GM12878 (cell line): ENCODE measurements around the gene KREMEN2. TPM values are rescaled to one million over a fixed set of nuclear protein-coding genes. Genes with fewer than 3 reads are reported as not detected.

ENCODE experiments used
- CHD4 ChIP-seq: fragments of 200-600 bp; sonication (generic); IDR thresholded peaks from 2 replicates; pipeline ENCODE4 v1.6.1; 2016; ENCODE audit warnings: mild to moderate bottlenecking
- CTCF ChIP-seq, 3 experiments: IDR thresholded peaks in 2 of 3; conservative IDR thresholded peaks in 1 of 3; 2 replicates each; pipeline ENCODE4 v1.5.1; 2011; ENCODE audit warnings: low read depth in 3 of 3, low read length in 3 of 3, mild to moderate bottlenecking in 3 of 3, control low read depth in 2 of 3, moderate library complexity in 2 of 3, inconsistent platforms in 1 of 3, mixed read lengths in 1 of 3; ENCODE audit not compliant: control insufficient read depth in 2 of 3, insufficient read depth in 1 of 3; ENCODE audit errors: extremely low read depth in 1 of 3
- E4F1 ChIP-seq: fragments of 450-650 bp; IDR thresholded peaks from 2 replicates; pipeline ENCODE4 v1.6.1; 2018; ENCODE audit warnings: borderline replicate concordance, mild to moderate bottlenecking; ENCODE audit not compliant: partially characterized antibody
- EED ChIP-seq: sonication (generic); IDR thresholded peaks from 2 replicates; pipeline ENCODE4 v1.6.1; 2016; ENCODE audit warnings: antibody characterized with exemption, low read depth
- EZH2 ChIP-seq: IDR thresholded peaks from 2 replicates; pipeline ENCODE4 v1.6.1; 2012; ENCODE audit warnings: low read depth, mild to moderate bottlenecking, control low read depth, inconsistent platforms, low read length, borderline replicate concordance; ENCODE audit not compliant: control insufficient read depth
- FOXM1 ChIP-seq: IDR thresholded peaks from 2 replicates; pipeline ENCODE4 v1.6.1; 2012; ENCODE audit warnings: low read depth, mild to moderate bottlenecking, inconsistent platforms, low read length, moderate library complexity
- IRF3 ChIP-seq: fragments of 450-650 bp; IDR thresholded peaks from 2 replicates; pipeline ENCODE4 v1.6.1; 2014; ENCODE audit warnings: mild to moderate bottlenecking
- IRF4 ChIP-seq: IDR thresholded peaks from 2 replicates; pipeline ENCODE4 v1.6.1; 2011; ENCODE audit warnings: low read depth, low read length
- KAT2A ChIP-seq: conservative IDR thresholded peaks from 2 replicates; pipeline ENCODE4 v1.6.1; 2011; ENCODE audit warnings: low read depth, low read length; ENCODE audit not compliant: control insufficient read depth
- LARP7 ChIP-seq: fragments of 450-650 bp; IDR thresholded peaks from 2 replicates; pipeline ENCODE4 v1.6.1; 2017; ENCODE audit warnings: mild to moderate bottlenecking
- MTA3 ChIP-seq: IDR thresholded peaks from 2 replicates; pipeline ENCODE4 v1.6.1; 2012; ENCODE audit warnings: low read length, inconsistent platforms, borderline replicate concordance
- NBN ChIP-seq: fragments of 450-650 bp; IDR thresholded peaks from 2 replicates; pipeline ENCODE4 v1.6.1; 2016
- NR2F1 ChIP-seq: fragments of 450-650 bp; conservative IDR thresholded peaks from 2 replicates; pipeline ENCODE4 v1.6.1; 2017; ENCODE audit warnings: mild to moderate bottlenecking
- PAX5 ChIP-seq: IDR thresholded peaks from 2 replicates; pipeline ENCODE4 v1.6.1; 2011; ENCODE audit warnings: low read depth, low read length, borderline replicate concordance
- PAX8 ChIP-seq: fragments of 450-650 bp; IDR thresholded peaks from 2 replicates; pipeline ENCODE4 v1.6.1; 2017; ENCODE audit warnings: mild to moderate bottlenecking, moderate library complexity
- PRDM15 ChIP-seq: fragments of 450-650 bp; formaldehyde crosslinking; IDR thresholded peaks from 2 replicates; pipeline ENCODE4 v1.4.0; 2020; ENCODE audit warnings: mild to moderate bottlenecking, moderate library complexity
- RBBP5 ChIP-seq: fragments of 200-600 bp; sonication (generic); conservative IDR thresholded peaks from 2 replicates; pipeline ENCODE4 v1.6.1; 2016
- RCOR1 ChIP-seq: conservative IDR thresholded peaks from 2 replicates; pipeline ENCODE4 v1.6.1; 2012; ENCODE audit warnings: low read depth, low read length, improper control_type of control experiment
- RUNX3 ChIP-seq: IDR thresholded peaks from 2 replicates; pipeline ENCODE4 v1.6.1; 2012; ENCODE audit warnings: low read length, inconsistent platforms
- SREBF1 ChIP-seq: IDR thresholded peaks from 2 replicates; pipeline ENCODE4 v1.6.1; 2012; ENCODE audit warnings: mild to moderate bottlenecking, low read length
- TCF12 ChIP-seq: IDR thresholded peaks from 2 replicates; pipeline ENCODE4 v1.6.1; 2011; ENCODE audit warnings: low read depth, mild to moderate bottlenecking, low read length
- WRNIP1 ChIP-seq: IDR thresholded peaks from 2 replicates; pipeline ENCODE4 v1.6.1; 2011; ENCODE audit warnings: low read depth, low read length, improper control_type of control experiment, borderline replicate concordance
- ZBED1 ChIP-seq: IDR thresholded peaks from 2 replicates; pipeline ENCODE4 v1.6.1; 2016; ENCODE audit warnings: borderline replicate concordance
- polyA plus RNA-seq, 11 experiments: library from polyadenylated mRNA; depleted of rRNA in 4 of 11; unstranded in 6 of 11; stranded (reverse) in 5 of 11; fragments of >200 nt; fragmentation: Nextera tagmentation in 4 of 11; fragmentation: Illumina TruSeq in 1 of 11; extraction: Ambion mirVana in 4 of 11; extraction: Trizol in 1 of 11; gene quantifications; 1 replicate in 1 of 11; 2 replicates in 10 of 11; pipeline versions ENCODE4 v1.2.1 to v1.2.3, GENCODE V29; 2011 to 2016; ENCODE audit warnings: inconsistent platforms in 2 of 11, missing spikeins in 2 of 11, low read depth in 1 of 11
- total RNA-seq, 4 experiments: library from RNA; depleted of rRNA in 3 of 4; stranded (reverse); fragments of >200 nt in 3 of 4; fragmentation: Illumina TruSeq in 1 of 4; extraction: Trizol in 1 of 4; gene quantifications; 2 replicates each; pipeline versions ENCODE4 v1.2.1 to v1.2.3, GENCODE V29; 2013 to 2021

The KREMEN2 gene
- total and polyA plus RNA-seq, 10 of the 15 experiments (the other 5 are each of a cell fraction or from before 2014, with no cell fraction given): 0.06 to 3.7 (median 0.83) TPM; not detected in 2

GRCh38 chr16:2980227-2981176, 16.4 kb downstream of the KREMEN2 start, which contains the start of gene PKMYT1 (continued):
- TF ChIP-seq SREBF1 (no peak; the same call in 1 of the 2 replicates), TCF12 (no peak), IRF4 (no peak), RBBP5 (no peak), WRNIP1 (no peak), IRF3 (no peak), ZBED1 (no peak), CTCF (IDR thresholded peaks at IDR 0.05 in 2 of 3, conservative IDR thresholded peaks at IDR 0.05 in 1 of 3; ENCODE audit: control insufficient read depth in 2 of 3, extremely low read depth in 1 of 3, insufficient read depth in 1 of 3, low read depth in 3 of 3, low read length in 3 of 3) (no peak), KAT2A (no peak), E4F1 (peak; percentile 65), RUNX3 (no peak), LARP7 (peak; percentile 93), PAX5 (peak; percentile 40; the same call in 1 of the 2 replicates), CHD4 (no peak), NBN (peak; percentile 53), MTA3 (no peak), RCOR1 (no peak), NR2F1 (peak; percentile 65), PRDM15 (no peak), EED (no peak), PAX8 (no peak), EZH2 (no peak), FOXM1 (no peak)
